HEK293 (cell line): Measurements from ENCODE around the gene RTL1.

Source experiments
- ZNF19 ChIP-seq: fragments of 450-650 bp; formaldehyde crosslinking; IDR thresholded peaks from 2 replicates; pipeline ENCODE4; 2016; ENCODE audit warnings: missing biosample characterization, missing genetic modification characterization, low read depth
- ZNF239 ChIP-seq: fragments of 450-650 bp; formaldehyde crosslinking; IDR thresholded peaks from 2 replicates; pipeline ENCODE4 v1.5.1; 2016; ENCODE audit warnings: missing biosample characterization, missing genetic modification characterization
- ZNF785 ChIP-seq: fragments of 450-650 bp; formaldehyde crosslinking; IDR thresholded peaks from 2 replicates; pipeline ENCODE4 v1.5.1; 2016; ENCODE audit warnings: missing biosample characterization, missing genetic modification characterization
- TF ChIP-seq, protein P1 (sequence below): fragments of 450-650 bp; formaldehyde crosslinking; IDR thresholded peaks from 2 replicates; pipeline ENCODE4 v1.5.1; 2016; ENCODE audit warnings: missing biosample characterization, missing genetic modification characterization, low read depth
- TF ChIP-seq, protein P2 (sequence below): fragments of 450-650 bp; formaldehyde crosslinking; IDR thresholded peaks from 2 replicates; pipeline ENCODE4 v1.5.1; 2016; ENCODE audit warnings: missing biosample characterization, missing genetic modification characterization

DNA sequence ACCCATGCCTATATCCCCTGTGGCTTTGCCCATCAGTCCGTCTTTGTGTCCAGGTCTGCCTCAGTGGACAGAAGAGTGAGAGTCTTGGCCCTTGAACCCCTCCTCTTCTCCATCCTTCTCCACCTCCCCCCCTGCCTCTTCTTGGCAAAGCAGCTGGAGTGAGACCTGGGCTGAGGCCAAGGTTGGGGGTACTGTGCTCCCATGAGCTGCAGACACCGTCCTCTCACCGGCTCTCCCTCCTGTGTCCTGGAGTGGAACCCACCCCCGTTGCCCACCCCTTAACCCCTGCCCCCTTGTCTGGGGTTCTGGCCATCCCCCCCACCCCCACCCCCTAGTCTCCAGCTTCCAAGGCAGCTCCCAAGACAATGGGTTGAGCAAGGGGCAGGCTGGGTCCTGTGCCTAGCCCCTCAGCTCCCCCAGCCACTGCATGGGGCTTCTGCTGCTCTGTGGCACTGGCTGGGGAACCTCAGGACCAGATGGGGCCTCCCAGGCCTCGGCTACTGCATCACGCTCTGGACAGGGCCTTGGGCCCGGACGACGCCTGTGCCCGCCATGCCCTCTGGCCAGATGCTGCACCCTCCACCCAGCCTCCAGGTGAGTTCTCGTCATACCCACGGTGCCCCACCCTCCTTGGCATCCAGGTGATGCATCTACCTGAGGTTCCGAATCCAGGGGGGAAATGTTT lies 35.7 kb downstream of the RTL1 start:
- TF ChIP-seq, protein P1, sequence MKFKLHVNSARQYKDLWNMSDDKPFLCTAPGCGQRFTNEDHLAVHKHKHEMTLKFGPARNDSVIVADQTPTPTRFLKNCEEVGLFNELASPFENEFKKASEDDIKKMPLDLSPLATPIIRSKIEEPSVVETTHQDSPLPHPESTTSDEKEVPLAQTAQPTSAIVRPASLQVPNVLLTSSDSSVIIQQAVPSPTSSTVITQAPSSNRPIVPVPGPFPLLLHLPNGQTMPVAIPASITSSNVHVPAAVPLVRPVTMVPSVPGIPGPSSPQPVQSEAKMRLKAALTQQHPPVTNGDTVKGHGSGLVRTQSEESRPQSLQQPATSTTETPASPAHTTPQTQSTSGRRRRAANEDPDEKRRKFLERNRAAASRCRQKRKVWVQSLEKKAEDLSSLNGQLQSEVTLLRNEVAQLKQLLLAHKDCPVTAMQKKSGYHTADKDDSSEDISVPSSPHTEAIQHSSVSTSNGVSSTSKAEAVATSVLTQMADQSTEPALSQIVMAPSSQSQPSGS (tag by site-specific recombination): no peak
- TF ChIP-seq ZNF785 (tag by site-specific recombination) (no peak), ZNF239 (tag by site-specific recombination) (no peak), ZNF19 (tag by site-specific recombination) (no peak)
- TF ChIP-seq, protein P2, sequence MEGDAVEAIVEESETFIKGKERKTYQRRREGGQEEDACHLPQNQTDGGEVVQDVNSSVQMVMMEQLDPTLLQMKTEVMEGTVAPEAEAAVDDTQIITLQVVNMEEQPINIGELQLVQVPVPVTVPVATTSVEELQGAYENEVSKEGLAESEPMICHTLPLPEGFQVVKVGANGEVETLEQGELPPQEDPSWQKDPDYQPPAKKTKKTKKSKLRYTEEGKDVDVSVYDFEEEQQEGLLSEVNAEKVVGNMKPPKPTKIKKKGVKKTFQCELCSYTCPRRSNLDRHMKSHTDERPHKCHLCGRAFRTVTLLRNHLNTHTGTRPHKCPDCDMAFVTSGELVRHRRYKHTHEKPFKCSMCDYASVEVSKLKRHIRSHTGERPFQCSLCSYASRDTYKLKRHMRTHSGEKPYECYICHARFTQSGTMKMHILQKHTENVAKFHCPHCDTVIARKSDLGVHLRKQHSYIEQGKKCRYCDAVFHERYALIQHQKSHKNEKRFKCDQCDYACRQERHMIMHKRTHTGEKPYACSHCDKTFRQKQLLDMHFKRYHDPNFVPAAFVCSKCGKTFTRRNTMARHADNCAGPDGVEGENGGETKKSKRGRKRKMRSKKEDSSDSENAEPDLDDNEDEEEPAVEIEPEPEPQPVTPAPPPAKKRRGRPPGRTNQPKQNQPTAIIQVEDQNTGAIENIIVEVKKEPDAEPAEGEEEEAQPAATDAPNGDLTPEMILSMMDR: no peak
